ENCODE measurements around the gene EOLA1.
"Not testable (repeated sequence)": the region's sequence is repeated elsewhere in the genome, so short reads cannot be mapped to it uniquely, and the experiment has no call there.

Gene EOLA1

DNA sequence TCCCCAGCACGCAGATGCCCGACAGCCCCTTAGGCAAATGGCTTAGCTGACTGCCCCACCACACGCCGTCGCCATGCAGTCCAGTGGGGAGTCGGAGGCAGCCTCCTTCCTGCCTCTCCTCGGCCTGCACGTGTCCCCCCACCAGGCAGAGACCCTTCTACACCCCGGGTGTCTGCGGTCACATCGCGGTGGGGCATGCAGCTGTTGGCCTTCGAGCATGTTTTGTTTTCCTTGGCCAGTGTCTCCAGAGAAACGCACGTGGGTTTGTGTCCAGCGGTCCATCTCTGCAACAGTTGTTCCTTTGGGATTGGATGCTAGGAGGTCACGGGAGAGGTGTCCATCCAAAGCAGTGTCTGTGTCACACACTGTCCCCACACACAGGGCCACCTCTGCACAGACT lies 54.4 kb downstream of the EOLA1 start, which contains the start of gene HSFX2:
TSS of gene HSFX2 (minus strand) at position 101 of the 400 bp plus-strand sequence. CDS start 614 bp downstream, outside the sequence.
- in situ Hi-C loops (cut with HindIII; ENCODE audit: low sequenced_read_pairs), result not testable (repeated sequence)

DNA sequence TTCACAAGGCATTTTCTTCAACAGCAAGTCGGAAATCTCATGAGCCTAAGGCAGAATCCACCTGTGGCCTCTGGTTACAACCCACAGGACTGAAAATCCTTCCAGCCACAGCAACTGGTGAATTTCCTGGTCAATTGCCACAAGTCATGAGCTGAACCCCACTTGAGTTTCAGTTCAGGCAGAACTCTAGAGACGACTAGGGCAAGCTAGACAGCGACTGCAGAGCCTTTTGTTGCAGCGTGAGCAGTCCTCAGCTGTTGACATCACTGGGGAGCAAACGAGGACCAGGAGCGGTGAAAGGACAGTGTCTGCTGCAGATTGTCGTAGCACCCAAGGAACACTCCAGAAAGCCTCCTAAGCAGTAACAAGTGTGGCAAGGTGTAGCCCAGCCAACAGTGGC lies 55.1 kb downstream of the EOLA1 start:
- in situ Hi-C loops (cut with HindIII; ENCODE audit: low sequenced_read_pairs), result not testable (repeated sequence)
